ENCODE results near the gene CDH13. TPM values are rescaled to one million over a fixed set of nuclear protein-coding genes. Genes with fewer than 3 reads are reported as not detected.

Gene CDH13
- total and polyA plus RNA-seq, 5 donors, result 20.7 to 123 (median 93.6) TPM

DNA sequence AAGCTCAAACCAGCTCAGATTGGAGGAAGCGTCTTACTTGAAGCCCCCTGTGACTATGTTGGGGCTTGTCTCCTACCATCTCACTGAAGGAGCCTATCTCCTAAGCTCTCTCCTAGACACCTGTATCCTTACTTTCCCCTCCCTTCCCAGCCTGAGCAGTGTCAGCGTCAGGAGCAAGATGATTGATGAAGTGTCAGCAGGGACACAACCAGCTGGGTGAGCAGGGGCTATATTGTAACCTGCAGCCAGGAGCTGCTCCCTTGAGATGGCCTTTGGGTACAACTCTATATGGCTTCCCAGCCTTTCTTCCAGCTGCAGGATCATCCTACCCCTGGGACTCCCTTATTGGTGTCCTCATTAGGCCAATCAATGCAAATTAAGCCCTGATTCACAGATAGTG is 1097.8 kb downstream of the CDH13 start:
- Histone ChIP-seq H3K27me3 (ENCODE audit: control insufficient read depth, insufficient read depth) (no peaks in the 10 kb centered on the region), H3K4me1 (ENCODE audit: control insufficient read depth, insufficient read depth, low read length) (no peaks in the 10 kb centered on the region), H3K9me3 (ENCODE audit: control insufficient read depth, low read length) (no peaks in the 10 kb centered on the region), H3K4me3 (ENCODE audit: low read length) (no peak overlapping the region), H3K27ac (ENCODE audit: low read length) (no peak overlapping the region)
- ATAC-seq (no peak), DNase-seq (no peak)
- intact Hi-C loops (cut with DNase I), result no loop called here
- WGBS, result 73% methylated on average over 2 of the region's 2 CpGs

DNA sequence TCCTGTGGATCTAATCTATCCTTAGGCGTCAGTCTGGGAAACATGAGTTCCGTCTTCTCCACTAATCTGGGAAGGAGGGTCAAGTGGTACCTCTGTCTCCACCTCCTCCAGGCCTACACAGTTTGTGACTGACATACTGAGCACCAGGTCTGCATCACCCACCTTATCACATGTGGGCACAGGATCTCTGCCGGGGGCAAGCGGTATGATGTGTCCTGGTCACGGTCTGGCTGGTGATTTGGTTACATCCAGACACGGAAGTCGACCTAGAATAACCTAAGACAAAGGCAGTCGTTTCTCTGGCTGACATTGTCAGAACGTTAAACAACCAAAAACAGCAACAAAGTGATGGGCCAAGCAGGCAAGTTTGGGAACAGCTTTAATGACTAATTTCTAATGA is 1098.5 kb downstream of the CDH13 start:
- Histone ChIP-seq H3K4me1 (ENCODE audit: control insufficient read depth, insufficient read depth, low read length) (no peaks in the 10 kb centered on the region), H3K27ac (ENCODE audit: low read length) (no peak overlapping the region), H3K27me3 (ENCODE audit: control insufficient read depth, insufficient read depth) (no peaks in the 10 kb centered on the region), H3K9me3 (ENCODE audit: control insufficient read depth, low read length) (no peaks in the 10 kb centered on the region), H3K4me3 (ENCODE audit: low read length) (no peak overlapping the region)
- no peak for ATAC-seq
- WGBS, result 78% methylated on average over 9 of the region's 9 CpGs
- intact Hi-C loops (cut with DNase I), result no loop called here
- DNase-seq, result no peak

DNA sequence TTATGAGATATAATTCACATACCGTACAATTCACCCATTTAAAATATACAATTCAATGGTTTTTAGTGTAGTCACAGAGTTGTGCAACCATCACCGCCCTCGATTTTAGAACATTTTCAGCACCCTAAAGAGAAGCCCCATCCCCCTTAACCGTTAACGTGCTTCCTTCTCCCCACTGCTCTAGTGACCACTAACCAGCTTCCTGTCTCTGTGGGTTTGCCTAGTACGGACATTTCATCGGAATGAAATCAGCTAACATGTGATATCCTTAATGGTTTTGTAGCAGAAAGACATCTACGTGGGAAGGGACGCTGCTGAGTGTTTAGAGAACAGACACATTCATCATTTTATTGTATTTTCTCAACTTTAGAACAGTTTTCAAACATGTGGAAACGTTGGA is 1100.2 kb downstream of the CDH13 start:
- no peaks in the 10 kb centered on the region for H3K9me3 ChIP-seq (ENCODE audit: control insufficient read depth, low read length)
- intact Hi-C loops (cut with DNase I), result no loop called here
- H3K4me1 ChIP-seq (ENCODE audit: control insufficient read depth, insufficient read depth, low read length), result no peaks in the 10 kb centered on the region
- no peak for ATAC-seq
- no peak for DNase-seq
- H3K27ac ChIP-seq (ENCODE audit: low read length), result no peak overlapping the region
- 66% methylated on average over 10 of the region's 10 CpGs for WGBS
- H3K27me3 ChIP-seq (ENCODE audit: control insufficient read depth, insufficient read depth), result no peaks in the 10 kb centered on the region
- no peak overlapping the region for H3K4me3 ChIP-seq (ENCODE audit: low read length)

DNA sequence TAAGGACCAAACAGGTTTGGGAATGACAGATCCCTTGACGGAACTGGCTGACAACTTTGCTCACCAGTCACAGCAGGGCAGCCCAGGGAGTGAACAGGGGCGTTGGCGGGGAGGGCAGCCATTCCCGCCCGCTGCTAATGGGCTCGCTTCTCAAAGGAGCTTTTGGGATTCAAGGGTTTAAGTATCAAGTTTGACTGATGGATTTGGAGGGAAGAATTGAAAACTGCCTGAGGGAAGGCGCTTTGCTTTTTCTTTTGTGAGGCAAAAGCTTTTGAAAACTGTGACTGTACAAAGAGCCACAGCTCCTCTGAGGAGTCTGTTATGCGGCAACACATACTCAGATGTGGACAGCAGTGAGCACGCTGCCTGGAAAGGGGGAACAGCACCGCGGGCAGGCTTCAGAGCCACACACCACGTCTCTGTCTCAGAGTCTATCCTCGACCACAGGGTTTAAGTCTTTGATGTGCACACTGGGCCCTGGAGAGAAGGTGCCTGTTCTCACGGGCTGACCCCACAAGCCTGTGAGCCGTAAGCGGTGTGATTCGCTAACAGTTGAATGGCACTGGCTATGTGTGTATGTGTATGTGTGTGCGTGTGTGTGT is 1101.1 kb downstream of the CDH13 start:
- Histone ChIP-seq H3K4me3 (ENCODE audit: low read length) (no peak overlapping the region), H3K27ac (ENCODE audit: low read length) (no peak overlapping the region), H3K27me3 (ENCODE audit: control insufficient read depth, insufficient read depth) (no peaks in the 10 kb centered on the region), H3K9me3 (ENCODE audit: control insufficient read depth, low read length) (no peaks in the 10 kb centered on the region), H3K4me1 (ENCODE audit: control insufficient read depth, insufficient read depth, low read length) (no peaks in the 10 kb centered on the region)
- ATAC-seq (no peak), DNase-seq (no peak)
- whole genome bisulfite sequencing, result 85% methylated on average over 18 of the region's 18 CpGs
- intact Hi-C loops (cut with DNase I), result no loop called here

DNA sequence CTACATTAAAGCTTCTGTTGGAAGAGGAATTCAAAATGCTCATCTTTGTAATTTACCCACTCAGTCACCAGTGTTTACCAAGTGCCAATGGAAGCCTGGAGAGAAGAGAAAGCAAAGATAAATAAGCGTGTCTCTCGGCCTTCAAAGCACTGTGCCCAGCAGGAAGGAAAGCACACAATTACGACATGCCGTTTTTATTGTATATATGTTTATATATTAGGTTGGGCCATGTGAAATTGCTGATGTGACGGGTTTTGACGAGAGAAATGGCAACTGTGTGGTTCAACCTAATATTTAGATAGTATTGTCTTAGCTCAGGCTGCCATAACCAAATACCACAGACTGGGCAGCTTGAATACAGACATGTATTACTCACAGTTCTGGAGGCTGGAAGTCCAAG is 1101.7 kb downstream of the CDH13 start:
- H3K9me3 ChIP-seq (ENCODE audit: control insufficient read depth, low read length), result no peaks in the 10 kb centered on the region
- intact Hi-C loops (cut with DNase I), result no loop called here
- no peaks in the 10 kb centered on the region for H3K27me3 ChIP-seq (ENCODE audit: control insufficient read depth, insufficient read depth)
- H3K4me1 ChIP-seq (ENCODE audit: control insufficient read depth, insufficient read depth, low read length), result no peaks in the 10 kb centered on the region
- 80% methylated on average over 6 of the region's 6 CpGs for WGBS
- no peak for ATAC-seq
- no peak overlapping the region for H3K4me3 ChIP-seq (ENCODE audit: low read length)
- DNase-seq, result no peak
- no peak overlapping the region for H3K27ac ChIP-seq (ENCODE audit: low read length)

DNA sequence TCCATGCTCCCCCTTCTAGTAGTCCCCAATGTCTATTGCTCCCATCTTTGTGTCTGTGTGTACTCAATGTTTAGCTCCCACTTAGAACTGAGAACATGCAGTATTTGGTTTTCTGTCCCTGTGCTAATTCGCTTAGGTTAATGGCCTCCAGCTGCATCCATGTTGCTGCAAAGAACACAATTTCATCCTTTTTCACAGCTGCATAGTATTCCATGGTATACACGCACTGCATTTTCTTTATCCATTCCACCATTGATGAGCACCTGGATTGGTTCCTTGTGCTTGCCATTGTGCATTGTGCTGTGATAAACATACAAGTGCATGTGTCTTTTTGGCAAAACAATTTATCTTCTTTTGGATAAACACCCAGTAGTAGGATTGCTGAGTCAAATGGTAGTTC is 1104.0 kb downstream of the CDH13 start:
- H3K4me3 ChIP-seq (ENCODE audit: low read length), result no peak overlapping the region
- no peak overlapping the region for H3K27ac ChIP-seq (ENCODE audit: low read length)
- H3K9me3 ChIP-seq (ENCODE audit: control insufficient read depth, low read length), result no peaks in the 10 kb centered on the region
- no peaks in the 10 kb centered on the region for H3K27me3 ChIP-seq (ENCODE audit: control insufficient read depth, insufficient read depth)
- WGBS, result 50% methylated on average over 2 of the region's 2 CpGs
- intact Hi-C loops (cut with DNase I), result no loop called here
- ATAC-seq (no peak), DNase-seq (no peak)
- no peaks in the 10 kb centered on the region for H3K4me1 ChIP-seq (ENCODE audit: control insufficient read depth, insufficient read depth, low read length)

DNA sequence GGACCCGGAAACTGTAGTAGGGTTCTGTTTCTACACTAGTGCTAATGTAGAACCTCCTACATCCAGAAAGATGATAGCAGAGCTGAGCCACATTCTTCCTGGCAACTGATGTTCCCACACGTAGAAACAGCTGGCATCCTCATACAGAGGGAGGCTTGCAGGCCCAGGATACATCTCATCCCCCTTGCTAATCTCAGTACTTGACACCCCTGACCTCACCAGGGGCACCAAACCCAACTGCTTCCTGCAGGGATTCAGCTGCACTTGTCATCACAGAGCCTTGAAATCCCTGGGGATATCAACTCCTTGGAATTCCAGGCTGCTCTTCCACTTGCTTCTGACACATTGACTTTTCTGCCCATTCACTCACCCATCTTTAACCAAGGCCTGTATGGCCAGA is 1105.8 kb downstream of the CDH13 start:
- no peak overlapping the region for H3K27ac ChIP-seq (ENCODE audit: low read length)
- no peak for ATAC-seq
- H3K27me3 ChIP-seq (ENCODE audit: control insufficient read depth, insufficient read depth), result no peaks in the 10 kb centered on the region
- intact Hi-C loops (cut with DNase I), result no loop called here
- H3K9me3 ChIP-seq (ENCODE audit: control insufficient read depth, low read length), result no peaks in the 10 kb centered on the region
- WGBS, result 62% methylated on average over 2 of the region's 2 CpGs
- no peak for DNase-seq
- H3K4me1 ChIP-seq (ENCODE audit: control insufficient read depth, insufficient read depth, low read length), result no peaks in the 10 kb centered on the region
- no peak overlapping the region for H3K4me3 ChIP-seq (ENCODE audit: low read length)

DNA sequence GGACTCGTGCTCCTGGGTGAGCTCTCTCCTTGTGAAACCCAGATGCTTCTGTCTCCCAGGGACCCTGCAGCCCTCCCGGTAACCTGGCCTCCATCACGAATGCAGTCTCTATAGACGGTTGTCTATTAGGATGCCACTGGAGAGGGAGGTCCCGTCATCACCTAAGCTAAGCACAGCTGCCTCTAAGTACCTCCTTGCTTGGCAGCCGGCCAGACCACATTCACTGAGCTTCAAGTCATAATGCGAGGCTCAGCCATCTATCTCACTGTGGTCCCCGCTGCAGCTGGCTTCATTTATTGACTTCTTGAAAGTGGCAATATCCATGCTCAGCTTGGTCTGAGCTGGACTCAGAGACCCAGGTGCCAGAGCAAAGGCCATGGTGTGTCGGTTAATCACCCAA is 1106.5 kb downstream of the CDH13 start:
- Histone ChIP-seq H3K4me1 (ENCODE audit: control insufficient read depth, insufficient read depth, low read length) (no peaks in the 10 kb centered on the region), H3K4me3 (ENCODE audit: low read length) (no peak overlapping the region), H3K27me3 (ENCODE audit: control insufficient read depth, insufficient read depth) (no peaks in the 10 kb centered on the region), H3K9me3 (ENCODE audit: control insufficient read depth, low read length) (no peaks in the 10 kb centered on the region), H3K27ac (ENCODE audit: low read length) (no peak overlapping the region)
- intact Hi-C loops (cut with DNase I), result no loop called here
- ATAC-seq (no peak), DNase-seq (no peak)
- 57% methylated on average over 9 of the region's 9 CpGs for WGBS

DNA sequence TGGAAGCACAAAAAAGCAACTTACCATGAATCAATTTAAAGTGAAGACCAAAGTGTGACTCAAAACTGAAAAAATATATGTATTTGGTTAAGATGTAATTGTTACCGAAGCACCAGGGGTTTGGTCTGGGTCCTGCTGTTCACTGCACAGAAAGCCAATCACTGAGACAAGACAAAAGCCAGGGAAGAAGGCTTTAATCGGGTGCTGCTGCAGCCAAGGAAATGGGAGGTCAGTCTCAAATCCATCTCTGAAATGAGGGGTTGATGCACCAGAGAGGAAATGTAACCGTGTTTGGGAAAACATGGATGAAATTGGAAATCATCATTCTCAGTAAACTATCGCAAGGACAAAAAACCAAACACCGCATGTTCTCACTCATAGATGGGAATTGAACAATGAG is 1107.4 kb downstream of the CDH13 start:
- whole genome bisulfite sequencing, result 78% methylated on average over 5 of the region's 5 CpGs
- Histone ChIP-seq H3K4me1 (ENCODE audit: control insufficient read depth, insufficient read depth, low read length) (no peaks in the 10 kb centered on the region), H3K4me3 (ENCODE audit: low read length) (no peak overlapping the region), H3K9me3 (ENCODE audit: control insufficient read depth, low read length) (no peaks in the 10 kb centered on the region), H3K27me3 (ENCODE audit: control insufficient read depth, insufficient read depth) (no peaks in the 10 kb centered on the region), H3K27ac (ENCODE audit: low read length) (no peak overlapping the region)
- DNase-seq (no peak), ATAC-seq (no peak)
- intact Hi-C loops (cut with DNase I), result no loop called here

DNA sequence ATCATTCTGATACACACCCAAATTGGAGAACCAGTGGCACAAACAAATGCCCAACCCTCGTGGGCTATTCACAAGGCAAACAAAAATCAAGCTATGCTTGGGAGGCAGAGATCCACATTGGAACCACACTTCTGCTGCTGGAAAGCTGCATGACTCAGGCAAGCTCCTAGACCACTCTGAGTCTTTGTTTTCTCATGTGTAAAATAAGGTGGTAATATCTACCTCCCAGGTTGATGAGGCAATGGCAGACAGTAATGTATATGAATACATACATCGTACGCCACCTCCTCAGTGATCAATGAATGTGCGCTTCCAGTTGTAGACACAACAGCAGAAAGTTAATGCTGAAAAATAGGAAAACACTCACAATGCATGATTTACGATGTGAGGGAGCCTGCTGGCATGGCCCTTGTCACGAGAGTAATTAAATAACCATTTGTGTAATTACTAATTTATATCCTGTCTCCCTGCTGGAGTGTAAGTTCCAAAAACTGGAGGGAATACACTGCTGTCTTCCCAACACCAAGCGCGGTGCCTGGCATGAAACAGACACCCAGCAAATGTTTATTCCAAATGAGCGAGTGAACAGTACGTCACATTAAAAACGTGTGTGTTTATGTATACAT is 1111.1 kb downstream of the CDH13 start:
- ATAC-seq, result no peak

DNA sequence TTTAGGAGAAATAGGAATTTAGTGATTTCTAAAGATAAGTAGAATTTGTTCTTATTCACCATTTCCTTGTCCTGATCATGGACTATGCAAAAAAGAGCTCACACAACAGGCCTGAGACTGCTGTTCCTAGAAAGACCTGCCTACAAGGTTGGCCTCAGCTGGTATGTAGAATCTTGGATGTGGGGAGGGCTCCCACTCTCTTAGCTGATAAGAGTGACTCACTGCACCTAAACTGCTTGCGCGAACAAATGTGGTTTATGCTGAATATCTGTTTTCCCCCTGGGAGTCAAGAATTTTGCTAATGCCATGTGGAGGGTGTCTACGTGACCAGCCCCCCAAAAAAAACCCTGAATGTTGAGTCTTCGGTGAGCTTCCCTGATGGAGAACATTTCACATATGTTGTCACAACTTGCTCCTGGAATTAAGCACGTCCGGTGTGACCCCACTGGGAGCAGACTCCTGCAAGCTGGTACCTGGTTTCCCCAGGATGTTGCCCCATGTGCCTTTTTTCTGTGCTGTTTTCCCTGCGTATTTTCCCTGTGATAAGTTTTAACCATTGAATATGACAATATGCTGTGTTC is 1112.2 kb downstream of the CDH13 start:
- intact Hi-C loops (cut with DNase I), result no loop called here
- Histone ChIP-seq H3K27me3 (ENCODE audit: control insufficient read depth, insufficient read depth) (no peaks in the 10 kb centered on the region), H3K9me3 (ENCODE audit: control insufficient read depth, low read length) (no peaks in the 10 kb centered on the region), H3K27ac (ENCODE audit: low read length) (no peak overlapping the region), H3K4me1 (ENCODE audit: control insufficient read depth, insufficient read depth, low read length) (no peaks in the 10 kb centered on the region), H3K4me3 (ENCODE audit: low read length) (no peak overlapping the region)
- ATAC-seq (no peak), DNase-seq (no peak)
- WGBS, result 85% methylated on average over 7 of the region's 7 CpGs

More for the DNA sequence above, 1111.1 kb downstream of the CDH13 start:
- H3K27me3 ChIP-seq (ENCODE audit: control insufficient read depth, insufficient read depth), result no peaks in the 10 kb centered on the region
- H3K4me3 ChIP-seq (ENCODE audit: low read length), result no peak overlapping the region
- no peak overlapping the region for H3K27ac ChIP-seq (ENCODE audit: low read length)
- H3K4me1 ChIP-seq (ENCODE audit: control insufficient read depth, insufficient read depth, low read length), result no peaks in the 10 kb centered on the region
- H3K9me3 ChIP-seq (ENCODE audit: control insufficient read depth, low read length), result no peaks in the 10 kb centered on the region
- no peak for DNase-seq
- intact Hi-C loops (cut with DNase I), result no loop called here
- 87% methylated on average over 11 of the region's 11 CpGs for WGBS
